T-helper 2 cell treated with Interferon-gamma antibody and Interleukin-4, amounts not matched to agents 100 ng/mL and 5 ng/mL, for 36 hours (primary cell): ENCODE results near the gene CXXC5. TPM values are rescaled to one million over a fixed set of nuclear protein-coding genes. Genes with fewer than 3 reads are reported as not detected.
"Not testable (repeated sequence)": the region's sequence is repeated elsewhere in the genome, so short reads cannot be mapped to it uniquely, and the experiment has no call there.

Source experiments
- intact Hi-C: fragments of 100-400 bp; cut with micrococcal nuclease; formaldehyde crosslinking; loops from one replicate; pipeline ENCODE4 v1.15.1; 2023
- total RNA-seq: library from RNA; stranded (reverse); gene quantifications from 2 replicates; pipeline ENCODE4 v1.2.3, GENCODE V29; 2022

The CXXC5 gene
- total RNA-seq = 0.43 and 1.4 TPM in 2 replicates

GRCh38 chr5:139648205-139649081 lies at the start of gene CXXC5:
Gene CXXC5, plus strand, starts transcription at chr5:139648349. Its CDS starts 32,175 bp downstream, at chr5:139680524.
- intact Hi-C loops = loop anchor here (1.0 kb wide), 1 partner anchor 12 kb away; no protein-coding TSS in a partner anchor

GRCh38 chr5:139598601-139598965 lies 49.6 kb upstream of the CXXC5 start:
- intact Hi-C loops = not testable (repeated sequence)

GRCh38 chr5:139600336-139600949 lies 47.7 kb upstream of the CXXC5 start:
- intact Hi-C loops = no loop called here

GRCh38 chr5:139601429-139601828 lies 46.7 kb upstream of the CXXC5 start:
- intact Hi-C loops = no loop called here

- intact Hi-C loops = not testable (repeated sequence)
Observed at GRCh38 chr5:139601948-139602347, 46.2 kb upstream of the CXXC5 start.

GRCh38 chr5:139605887-139606286 lies 42.3 kb upstream of the CXXC5 start:
- intact Hi-C loops = no loop called here

GRCh38 chr5:139611703-139612584 lies 36.2 kb upstream of the CXXC5 start:
- intact Hi-C loops = loop anchor here (5.0 kb wide), 1 partner anchor 35 kb away; no protein-coding TSS in a partner anchor

- intact Hi-C loops = no loop called here
Observed at GRCh38 chr5:139619861-139620260, 28.3 kb upstream of the CXXC5 start.

GRCh38 chr5:139625398-139625797 lies 22.8 kb upstream of the CXXC5 start:
- intact Hi-C loops = not testable (repeated sequence)

GRCh38 chr5:139630855-139631254 lies 17.3 kb upstream of the CXXC5 start:
- intact Hi-C loops = loop anchor here (5.0 to 10.0 kb wide), 3 partner anchors 54 to 209 kb away; no protein-coding TSS in a partner anchor

- intact Hi-C loops = loop anchor here (2.0 to 10.0 kb wide), 4 partner anchors 54 to 209 kb away; partner anchors contain the start of gene DNAJC18
Observed at GRCh38 chr5:139631520-139632165, 16.5 kb upstream of the CXXC5 start.

- intact Hi-C loops = loop anchor here (1.0 to 10.0 kb wide), 6 partner anchors 56 to 211 kb away; partner anchors contain the start of gene DNAJC18
Observed at GRCh38 chr5:139633295-139634027, 14.7 kb upstream of the CXXC5 start.

- intact Hi-C loops = loop anchor here (5.0 to 10.0 kb wide), 3 partner anchors 57 to 212 kb away; no protein-coding TSS in a partner anchor
Observed at GRCh38 chr5:139634028-139634325, 14.2 kb upstream of the CXXC5 start.

GRCh38 chr5:139634541-139634940 lies 13.6 kb upstream of the CXXC5 start:
- intact Hi-C loops = loop anchor here (5.0 to 10.0 kb wide), 3 partner anchors 57 to 212 kb away; no protein-coding TSS in a partner anchor

- intact Hi-C loops = loop anchor here (5.0 to 10.0 kb wide), 2 partner anchors 73 to 120 kb away; partner anchors contain the start of gene UBE2D2
Observed at GRCh38 chr5:139635191-139635590, 13.0 kb upstream of the CXXC5 start.

- intact Hi-C loops = loop anchor here (1.0 to 10.0 kb wide), 4 partner anchors 14 to 121 kb away; partner anchors contain the start of gene UBE2D2
Observed at GRCh38 chr5:139635606-139636206, 12.4 kb upstream of the CXXC5 start.

- intact Hi-C loops = loop anchor here (1.0 to 10.0 kb wide), 4 partner anchors 13 to 121 kb away; partner anchors contain the start of gene UBE2D2
Observed at GRCh38 chr5:139636207-139636792, 11.8 kb upstream of the CXXC5 start.

GRCh38 chr5:139636975-139637408 lies 11.2 kb upstream of the CXXC5 start:
- intact Hi-C loops = loop anchor here (1.0 to 10.0 kb wide), 4 partner anchors 12 to 122 kb away; partner anchors contain the start of gene UBE2D2
